Suprapubic skin (tissue), 4 donors: ENCODE results near the gene ARID1B. TPM values are rescaled to one million over a fixed set of nuclear protein-coding genes. Genes with fewer than 3 reads are reported as not detected.

Experiments used
- DNase-seq, 2 donors: peaks; one replicate each; pipeline ENCODE4 v3.0.0-alpha.2; 2019; ENCODE audit warnings: low spot score in 2 of 2
- H3K27ac ChIP-seq: fragments of 200-600 bp; sonication (generic); one replicate; pipeline ENCODE4 v1.5.1; 2019
- H3K27me3 ChIP-seq: fragments of 200-600 bp; sonication (generic); one replicate; pipeline ENCODE4 v1.5.1; 2019
- H3K36me3 ChIP-seq: fragments of 200-600 bp; sonication (generic); one replicate; pipeline ENCODE4 v1.5.1; 2019
- H3K4me1 ChIP-seq: fragments of 200-600 bp; sonication (generic); one replicate; pipeline ENCODE4 v1.5.1; 2019
- H3K4me3 ChIP-seq: fragments of 200-600 bp; sonication (generic); one replicate; pipeline ENCODE4 v1.5.1; 2019; ENCODE audit warnings: mild to moderate bottlenecking
- H3K9me3 ChIP-seq: fragments of 200-600 bp; sonication (generic); one replicate; pipeline ENCODE4 v1.5.1; 2019
- EP300 ChIP-seq: sonication (generic); formaldehyde crosslinking; IDR thresholded peaks from one replicate; pipeline ENCODE4 v1.6.1; 2017; ENCODE audit warnings: antibody characterized with exemption
- POLR2A ChIP-seq, 2 donors: fragments of 450-650 bp; IDR thresholded peaks; one replicate each; pipeline ENCODE4 v1.6.1; 2017; ENCODE audit warnings: antibody characterized with exemption in 2 of 2, mild to moderate bottlenecking in 2 of 2, moderate library complexity in 2 of 2
- POLR2AphosphoS5 ChIP-seq, 3 donors: sonication (generic); formaldehyde crosslinking; IDR thresholded peaks; one replicate each; pipeline ENCODE4 v1.6.1; 2017; ENCODE audit warnings: antibody characterized with exemption in 3 of 3
- WGBS: methylation state at CpG from one replicate; pipeline ENCODE4 v1.1.5; 2018; 5-methylcytosine and 5-hydroxymethylcytosine counted together
- total RNA-seq, 4 donors: library from RNA; depleted of rRNA; stranded (reverse); fragments of >200 nt; gene quantifications; one replicate each; pipeline ENCODE4 v1.1.0, GENCODE V29; 2016
- TF ChIP-seq, protein P1 (sequence below), 2 donors: fragments of 200-600 bp in 1 of 2; fragments of 450-650 bp in 1 of 2; sonication (generic) in 1 of 2; IDR thresholded peaks; one replicate each; pipeline ENCODE4 v1.5.1; 2016 to 2019; ENCODE audit warnings: antibody characterized with exemption in 2 of 2, mild to moderate bottlenecking in 1 of 2, moderate library complexity in 1 of 2

Gene ARID1B
- total RNA-seq, 4 donors from 2014 or later = 102 to 233 (median 129) TPM

- TF ChIP-seq POLR2AphosphoS5 (IDR thresholded peaks at IDR 0.05) = no peak
- TF ChIP-seq EP300 = no peak
- TF ChIP-seq POLR2A (IDR thresholded peaks at IDR 0.05) = no peak
- TF ChIP-seq, protein P1, sequence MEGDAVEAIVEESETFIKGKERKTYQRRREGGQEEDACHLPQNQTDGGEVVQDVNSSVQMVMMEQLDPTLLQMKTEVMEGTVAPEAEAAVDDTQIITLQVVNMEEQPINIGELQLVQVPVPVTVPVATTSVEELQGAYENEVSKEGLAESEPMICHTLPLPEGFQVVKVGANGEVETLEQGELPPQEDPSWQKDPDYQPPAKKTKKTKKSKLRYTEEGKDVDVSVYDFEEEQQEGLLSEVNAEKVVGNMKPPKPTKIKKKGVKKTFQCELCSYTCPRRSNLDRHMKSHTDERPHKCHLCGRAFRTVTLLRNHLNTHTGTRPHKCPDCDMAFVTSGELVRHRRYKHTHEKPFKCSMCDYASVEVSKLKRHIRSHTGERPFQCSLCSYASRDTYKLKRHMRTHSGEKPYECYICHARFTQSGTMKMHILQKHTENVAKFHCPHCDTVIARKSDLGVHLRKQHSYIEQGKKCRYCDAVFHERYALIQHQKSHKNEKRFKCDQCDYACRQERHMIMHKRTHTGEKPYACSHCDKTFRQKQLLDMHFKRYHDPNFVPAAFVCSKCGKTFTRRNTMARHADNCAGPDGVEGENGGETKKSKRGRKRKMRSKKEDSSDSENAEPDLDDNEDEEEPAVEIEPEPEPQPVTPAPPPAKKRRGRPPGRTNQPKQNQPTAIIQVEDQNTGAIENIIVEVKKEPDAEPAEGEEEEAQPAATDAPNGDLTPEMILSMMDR (IDR thresholded peaks at IDR 0.05) = no peak
- Histone ChIP-seq H3K4me1 (peaks cover 47% of the 10 kb centered on the region), H3K27ac (peak overlapping the region; percentile 79), H3K27me3 (no peaks in the 10 kb centered on the region), H3K4me3 (no peak overlapping the region), H3K9me3 (no peaks in the 10 kb centered on the region), H3K36me3 (no peaks in the 10 kb centered on the region)
- DNase-seq = no peak
- WGBS = 97% methylated on average over 6 of the region's 6 CpGs
Measured at GRCh38 chr6:157242791-157243190, 465.6 kb downstream of the ARID1B start.

DNA sequence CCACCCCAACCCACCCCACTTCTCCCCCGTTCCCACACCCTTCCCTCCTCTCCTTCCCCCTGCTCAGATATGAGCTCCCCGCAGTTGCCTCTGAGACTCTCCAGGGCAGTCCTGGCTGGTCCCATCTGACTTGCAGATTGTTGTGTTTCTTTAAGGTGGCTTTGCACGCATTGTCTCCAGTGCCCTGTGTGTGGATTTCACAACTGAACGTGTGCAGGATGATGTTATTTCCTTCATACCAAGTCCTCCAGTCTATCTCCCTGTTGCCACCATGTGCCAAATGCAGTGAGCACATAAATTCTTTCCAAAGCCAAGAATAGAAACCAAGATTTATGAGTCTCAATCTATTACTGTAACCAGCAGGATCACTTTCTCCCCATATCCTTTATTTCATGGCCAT is 467.0 kb downstream of the ARID1B start:
- Histone ChIP-seq H3K4me3 (no peak overlapping the region), H3K27me3 (no peaks in the 10 kb centered on the region), H3K4me1 (peaks cover 46% of the 10 kb centered on the region), H3K27ac (peak overlapping the region; percentile 46), H3K36me3 (no peaks in the 10 kb centered on the region), H3K9me3 (no peaks in the 10 kb centered on the region)
- peak in 2 of 3 donors; percentile 15 to 80 for TF ChIP-seq POLR2AphosphoS5 (IDR thresholded peaks at IDR 0.05)
- no peak for TF ChIP-seq POLR2A (IDR thresholded peaks at IDR 0.05)
- 27% methylated on average over 4 of the region's 4 CpGs for WGBS
- DNase-seq = no peak

GRCh38 chr6:157244780-157245179 is 467.6 kb downstream of the ARID1B start:
- 64% methylated on average over 4 of the region's 4 CpGs for WGBS
- no peak overlapping the region for H3K27ac ChIP-seq

GRCh38 chr6:157245436-157245835 is 468.3 kb downstream of the ARID1B start:
- no peak for DNase-seq
- Histone ChIP-seq H3K27me3 (no peaks in the 10 kb centered on the region), H3K4me3 (no peak overlapping the region), H3K4me1 (peaks cover 34% of the 10 kb centered on the region), H3K27ac (no peak overlapping the region), H3K36me3 (no peaks in the 10 kb centered on the region), H3K9me3 (no peaks in the 10 kb centered on the region)
- WGBS = 70% methylated on average over 7 of the region's 13 CpGs
- TF ChIP-seq EP300 (no peak), POLR2AphosphoS5 (IDR thresholded peaks at IDR 0.05) (no peak), POLR2A (IDR thresholded peaks at IDR 0.05) (no peak)
- TF ChIP-seq, protein P1 (IDR thresholded peaks at IDR 0.05) = no peak

More at GRCh38 chr6:157244780-157245179, 467.6 kb downstream of the ARID1B start:
- H3K4me1 ChIP-seq = peaks cover 40% of the 10 kb centered on the region
- H3K4me3 ChIP-seq = no peak overlapping the region
- H3K36me3 ChIP-seq = no peaks in the 10 kb centered on the region
- DNase-seq = no peak
- H3K27me3 ChIP-seq = no peaks in the 10 kb centered on the region
- no peak for TF ChIP-seq POLR2A (IDR thresholded peaks at IDR 0.05)
- no peak for TF ChIP-seq POLR2AphosphoS5 (IDR thresholded peaks at IDR 0.05)
- TF ChIP-seq, protein P1 (IDR thresholded peaks at IDR 0.05) = no peak
- TF ChIP-seq EP300 = no peak
- no peaks in the 10 kb centered on the region for H3K9me3 ChIP-seq

DNA sequence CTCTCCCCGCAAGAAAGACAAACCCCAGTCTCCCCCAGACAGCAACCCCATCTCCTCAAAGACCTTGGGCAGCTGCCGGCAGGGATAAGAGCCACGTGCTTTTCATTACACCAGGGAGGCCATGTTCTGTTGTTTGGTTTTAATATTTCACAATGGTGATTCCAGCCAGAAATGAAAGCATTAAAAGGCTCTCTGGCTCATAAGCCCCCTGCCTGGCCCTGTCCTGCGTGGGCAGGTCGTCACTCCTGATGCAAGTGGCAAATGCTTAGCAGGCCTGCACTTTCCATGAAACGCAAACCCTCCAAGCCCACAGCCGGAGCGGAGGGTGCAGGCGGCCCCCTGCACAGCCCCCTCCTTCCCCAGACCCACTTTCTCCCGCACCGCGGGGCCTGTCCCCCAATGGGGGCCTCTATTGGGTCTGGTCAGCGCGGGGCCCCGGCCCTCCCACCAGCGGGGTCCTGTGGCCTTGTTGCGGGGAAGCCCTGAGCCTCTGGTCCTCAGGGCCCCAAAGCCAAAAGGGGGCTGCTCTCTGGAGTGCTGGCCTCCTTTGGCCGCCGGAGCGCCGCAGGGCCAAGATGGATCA is 469.0 kb downstream of the ARID1B start:
- no peaks in the 10 kb centered on the region for H3K27me3 ChIP-seq
- peaks cover 27% of the 10 kb centered on the region for H3K4me1 ChIP-seq
- DNase-seq = peak in 1 of 2 donors; percentile 79
- WGBS = 76% methylated on average over 7 of the region's 21 CpGs
- no peaks in the 10 kb centered on the region for H3K9me3 ChIP-seq
- TF ChIP-seq, protein P1 (IDR thresholded peaks at IDR 0.05) = no peak
- TF ChIP-seq POLR2AphosphoS5 (IDR thresholded peaks at IDR 0.05) (no peak), EP300 (no peak), POLR2A (IDR thresholded peaks at IDR 0.05) (no peak)
- no peak overlapping the region for H3K4me3 ChIP-seq
- H3K36me3 ChIP-seq = no peaks in the 10 kb centered on the region
- no peak overlapping the region for H3K27ac ChIP-seq
